Measurements from ENCODE around the gene MARK4.
"Not testable (repeated sequence)": the region's sequence is repeated elsewhere in the genome, so short reads cannot be mapped to it uniquely, and the experiment has no call there.

MARK4 gene

DNA sequence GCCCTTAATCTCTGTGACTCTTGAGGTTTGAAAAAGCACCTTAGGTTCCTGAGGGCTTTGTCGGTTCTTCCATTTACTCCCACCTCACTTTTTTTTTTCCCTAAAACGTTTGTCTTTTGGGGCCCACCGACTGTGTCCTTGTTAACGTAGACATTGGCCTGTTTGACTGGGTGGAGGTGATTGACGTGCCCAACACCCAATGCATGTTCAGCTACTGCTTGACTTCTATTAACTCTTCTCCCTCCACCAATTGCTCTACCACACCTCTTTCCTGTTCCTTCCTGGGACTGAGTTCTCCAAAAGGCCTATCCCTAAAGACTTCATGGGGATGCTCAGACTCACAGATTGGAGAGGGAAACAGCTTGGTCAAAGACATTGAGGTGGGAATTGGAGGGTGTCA lies 54.4 kb downstream of the MARK4 start:
- no peak for DNase-seq (ENCODE audit: low spot score)

DNA sequence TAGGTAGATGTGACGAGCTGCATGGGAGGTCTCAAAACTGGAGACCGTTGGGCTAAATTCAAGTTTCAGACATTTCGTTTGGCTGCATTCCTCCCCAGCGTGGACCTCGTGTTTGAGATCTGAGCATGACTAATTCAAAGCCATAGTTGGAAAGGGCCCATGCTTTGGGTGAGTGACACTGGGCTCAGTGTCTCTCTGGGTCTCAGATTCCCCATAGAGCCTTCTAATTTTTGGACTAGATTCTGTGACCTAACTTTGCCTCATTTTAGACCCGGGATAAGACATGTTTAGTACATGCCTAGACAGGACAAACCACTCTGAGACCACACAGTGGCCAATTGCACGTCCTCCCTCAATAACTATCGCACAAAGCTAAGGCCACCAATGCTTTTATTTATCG lies 55.0 kb downstream of the MARK4 start:
- no peak for DNase-seq (ENCODE audit: low spot score)

DNA sequence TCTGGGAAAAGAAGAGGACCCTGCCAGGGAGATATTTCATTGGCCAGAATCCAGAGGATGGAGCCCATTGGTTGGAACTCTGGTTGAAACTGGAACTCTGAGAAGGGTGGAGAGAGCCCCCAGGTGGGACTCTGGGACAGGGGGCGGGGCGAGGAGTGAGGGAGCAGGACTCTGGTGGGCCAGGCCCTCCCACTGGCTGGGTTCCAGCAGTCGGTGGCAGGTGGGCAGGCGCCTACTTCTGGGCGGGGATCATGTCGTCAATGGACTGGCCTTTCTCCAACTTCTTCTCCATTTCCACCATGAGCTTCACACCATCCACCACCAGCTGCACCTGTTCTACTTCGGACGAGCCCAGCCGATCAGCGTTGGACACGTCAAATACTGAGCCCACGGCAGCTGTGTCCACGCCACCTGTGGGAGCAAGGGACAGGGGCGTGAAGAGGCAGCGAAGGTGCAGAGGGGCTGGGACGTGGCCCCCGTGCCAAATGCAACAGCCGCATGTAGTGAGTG lies 55.5 kb downstream of the MARK4 start:
- DNase-seq (ENCODE audit: low spot score): no peak

DNA sequence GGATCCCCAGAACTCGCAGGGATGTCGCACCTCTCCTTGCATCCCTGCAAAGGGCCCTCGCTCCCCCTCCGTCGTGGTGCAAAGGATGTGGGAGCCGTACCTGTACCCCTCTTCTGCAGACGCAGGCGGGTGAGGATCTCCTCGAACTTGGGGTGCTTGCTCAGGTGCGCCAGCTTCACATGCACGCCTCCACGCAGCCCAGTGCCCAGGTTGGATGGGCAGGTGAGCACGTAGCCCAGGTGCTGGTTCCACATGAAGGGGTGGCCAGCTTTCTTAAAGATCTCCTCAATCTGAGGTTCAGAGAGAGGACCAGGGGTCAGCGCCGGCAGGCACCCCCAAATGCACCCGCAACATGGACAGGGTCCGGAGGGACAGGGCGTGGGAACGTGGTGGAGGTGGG lies 56.3 kb downstream of the MARK4 start:
- DNase-seq (ENCODE audit: low spot score): no peak

DNA sequence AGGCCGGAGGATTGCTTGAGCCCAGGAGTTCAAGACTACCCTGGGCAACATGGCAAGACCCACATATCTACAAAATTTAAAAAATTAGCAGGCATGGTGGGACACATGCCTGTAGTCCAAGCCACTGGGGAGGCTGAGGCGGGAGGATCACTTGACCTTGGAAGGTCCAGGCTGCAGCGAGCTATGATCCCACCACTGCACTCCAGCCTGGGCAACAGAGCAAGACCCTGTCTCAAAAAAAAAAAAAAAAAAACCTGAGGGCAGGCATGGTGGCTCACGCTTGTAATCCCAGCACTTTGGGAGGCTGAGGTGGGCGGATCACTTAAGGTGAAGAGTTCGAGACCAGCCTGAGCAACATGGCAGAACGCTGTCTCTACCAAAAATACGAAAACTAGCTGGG lies 58.3 kb downstream of the MARK4 start:
- not testable (repeated sequence) for DNase-seq (ENCODE audit: low spot score)

DNA sequence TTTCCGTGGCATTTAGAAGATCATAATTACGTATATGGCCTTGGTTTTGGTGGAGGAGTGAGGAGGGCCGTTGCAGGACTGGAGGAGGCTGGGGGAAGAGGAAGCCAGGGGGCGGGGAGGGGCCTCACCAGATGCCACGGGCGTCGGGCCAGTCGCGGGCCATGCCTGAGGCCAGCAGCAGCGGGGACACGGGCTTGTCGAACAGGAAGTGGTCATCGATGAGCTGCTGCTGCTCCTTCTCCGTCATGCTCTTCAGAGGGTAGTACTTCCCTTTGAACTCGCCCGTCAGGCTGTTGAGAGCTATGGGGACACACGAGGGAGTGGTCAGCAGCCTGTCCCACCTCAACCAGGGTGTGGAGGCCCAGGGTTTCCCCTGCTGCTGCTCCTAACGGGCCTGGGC lies 60.5 kb downstream of the MARK4 start:
- no peak for DNase-seq (ENCODE audit: low spot score)

DNA sequence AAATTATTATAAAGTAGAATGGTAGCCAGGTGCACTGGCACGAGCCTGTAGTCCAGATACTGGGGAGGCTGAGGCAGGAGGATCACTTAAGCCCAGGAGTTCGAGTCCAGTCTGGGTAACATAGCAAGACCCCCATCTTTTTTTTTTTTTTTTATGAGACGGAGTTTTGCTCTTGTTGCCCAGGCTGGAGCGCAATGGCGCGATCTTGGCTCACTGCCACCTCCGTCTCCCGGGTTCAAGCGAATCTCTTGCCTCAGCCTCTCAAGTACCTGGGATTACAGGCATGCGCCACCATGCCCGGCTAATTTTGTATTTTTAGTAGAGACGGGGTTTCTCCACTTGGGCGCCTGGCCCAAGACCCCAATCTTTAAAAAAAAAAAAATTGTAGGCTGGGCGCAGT lies 61.2 kb downstream of the MARK4 start:
- not testable (repeated sequence) for DNase-seq (ENCODE audit: low spot score)

DNA sequence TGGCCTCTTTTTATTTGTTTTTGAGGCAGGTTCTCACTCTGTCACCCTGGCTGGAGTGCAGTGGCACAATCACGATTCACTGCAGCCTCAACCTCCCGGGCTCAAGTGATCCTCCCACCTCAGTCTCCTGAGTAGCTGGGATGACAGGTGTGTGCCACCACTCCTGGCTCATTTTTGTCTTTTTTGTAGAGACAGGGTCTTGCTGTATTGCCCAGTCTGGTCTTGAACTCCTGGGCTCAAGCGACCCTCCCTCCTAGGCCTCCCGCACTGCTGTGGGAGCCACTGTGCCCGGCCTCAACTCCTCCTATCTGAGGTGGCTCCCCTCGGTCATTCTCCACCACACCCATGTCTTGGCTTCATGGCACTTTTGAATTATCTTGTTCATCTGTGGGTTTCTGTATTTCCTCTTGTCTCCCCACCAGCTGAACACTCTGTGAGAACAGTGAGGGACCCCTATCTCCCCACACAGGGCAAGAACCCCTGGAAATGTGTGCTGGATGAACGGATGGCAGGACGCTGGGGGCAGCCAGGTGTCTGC lies 63.7 kb downstream of the MARK4 start:
- DNase-seq (ENCODE audit: low spot score): no peak

DNA sequence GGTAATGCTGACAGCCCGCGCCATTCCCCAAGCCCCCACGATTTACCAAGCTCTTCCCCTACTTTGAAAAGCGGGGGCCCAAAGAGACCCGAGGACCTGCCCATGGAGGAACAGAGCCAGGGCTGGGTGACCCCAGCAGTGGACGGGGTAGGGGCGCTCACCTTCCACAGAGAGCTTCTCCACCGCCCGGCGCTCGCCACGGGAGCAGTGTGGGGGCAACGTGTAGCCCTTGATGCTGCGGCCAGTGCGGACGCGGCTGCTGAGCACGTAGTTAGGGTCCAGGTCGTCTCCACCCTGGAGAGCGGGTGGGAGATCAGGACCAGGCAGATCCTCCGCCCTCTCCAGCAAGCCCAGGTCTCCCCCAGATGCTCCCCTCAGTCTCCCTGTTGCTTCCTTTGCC lies 64.2 kb downstream of the MARK4 start:
- DNase-seq (ENCODE audit: low spot score): no peak

DNA sequence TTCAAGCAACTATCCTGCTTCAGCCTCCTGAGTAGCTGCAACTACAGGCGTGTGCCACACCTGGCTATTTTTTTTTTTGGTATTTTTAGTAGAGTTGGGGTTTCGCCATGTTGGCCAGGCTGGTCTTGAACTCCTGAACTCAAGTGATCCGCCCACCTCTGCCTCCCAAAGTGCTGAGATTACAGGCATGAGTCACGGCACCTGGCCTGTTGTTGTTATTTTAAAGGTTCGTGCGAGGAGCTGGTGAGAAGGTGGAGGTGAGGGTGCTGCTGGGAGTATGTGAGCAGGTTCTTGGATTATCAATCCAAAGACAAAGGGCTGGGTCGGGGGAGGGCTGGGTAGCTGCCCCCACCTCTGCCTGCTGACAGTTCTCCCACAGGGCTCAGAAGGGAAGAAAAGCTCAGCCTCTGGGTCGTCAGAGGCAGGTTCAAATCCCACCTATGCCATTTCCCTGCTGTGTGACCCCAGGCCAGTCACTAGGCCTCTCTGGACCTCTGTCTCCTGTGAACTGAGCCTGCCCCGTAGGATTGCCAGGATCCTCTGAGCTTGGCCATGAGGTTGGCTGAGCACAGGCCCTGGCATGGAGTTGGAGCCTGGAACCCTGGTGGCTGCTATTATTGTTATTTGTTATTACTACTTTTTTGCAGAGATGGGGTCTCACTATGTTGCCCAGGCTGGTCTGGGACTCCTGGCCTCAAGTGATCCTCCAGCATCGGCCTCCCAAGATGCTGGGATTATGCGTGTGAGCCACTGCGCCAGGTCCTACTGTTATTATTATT lies 70.1 kb downstream of the MARK4 start:
- no peak for DNase-seq (ENCODE audit: low spot score)

DNA sequence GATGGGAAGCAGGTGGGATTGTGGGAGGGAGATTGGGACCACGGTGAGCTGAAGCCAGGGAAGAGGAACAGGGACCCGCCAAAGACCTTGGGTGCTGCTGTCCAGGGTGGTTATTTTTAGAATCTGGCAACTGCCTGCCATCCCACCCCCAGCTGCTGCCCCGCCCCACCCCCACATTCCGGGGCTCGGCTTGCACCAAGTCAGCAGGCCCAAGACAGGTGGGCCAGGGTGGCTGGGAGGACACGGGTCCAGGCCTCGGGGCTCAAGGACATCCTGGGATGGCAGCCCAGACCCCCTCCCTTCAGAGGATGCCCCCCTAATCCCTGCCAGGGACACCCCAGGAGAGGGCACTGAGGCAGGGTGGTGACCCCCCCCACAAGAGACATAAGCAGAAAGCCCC lies 70.8 kb downstream of the MARK4 start:
- DNase-seq (ENCODE audit: low spot score): no peak

DNA sequence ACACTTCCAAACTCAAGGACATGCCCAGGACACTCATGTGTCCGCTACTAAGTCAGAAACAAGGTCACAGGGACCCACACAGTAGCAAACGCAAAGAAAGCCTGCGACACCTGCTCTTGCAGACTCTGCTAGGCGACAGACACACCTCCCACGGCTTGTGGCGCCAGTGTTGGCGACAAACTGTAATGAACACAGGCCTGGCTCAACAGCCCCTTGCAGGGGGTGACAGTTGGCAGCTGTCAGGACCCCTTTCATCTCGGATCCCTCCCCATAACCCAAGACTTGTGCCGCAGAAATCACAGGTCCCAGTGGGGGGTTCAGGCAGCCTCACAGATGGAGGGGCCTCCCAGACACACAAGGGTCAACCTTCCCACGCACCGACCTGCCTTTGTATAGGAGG lies 71.2 kb downstream of the MARK4 start:
- no peak for DNase-seq (ENCODE audit: low spot score)

DNA sequence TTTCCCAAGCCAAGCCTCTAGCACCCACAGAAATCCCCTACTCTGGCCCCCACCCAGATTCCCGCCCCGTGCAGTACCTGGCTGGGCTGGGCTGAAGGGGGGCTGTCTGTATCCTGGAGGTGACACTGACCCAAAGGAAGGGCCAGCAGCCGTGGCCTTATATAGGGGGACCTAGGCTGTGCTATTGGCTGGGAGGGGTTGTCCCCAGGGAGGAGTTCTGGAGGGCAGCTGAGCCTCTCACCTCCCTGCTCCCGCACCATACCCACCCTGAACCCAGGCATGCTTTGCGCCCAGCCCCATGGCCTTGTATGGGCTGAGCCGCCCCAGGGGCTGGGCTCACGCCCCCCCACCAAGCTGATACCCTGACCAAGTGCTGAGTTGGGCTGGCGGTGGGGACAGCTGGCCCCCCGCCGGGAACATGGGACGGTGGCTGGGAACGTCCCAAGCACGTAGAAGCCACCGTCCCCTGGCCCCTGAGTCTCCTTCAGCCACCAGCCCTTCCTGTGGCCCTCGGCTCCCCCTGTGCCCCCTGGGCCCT lies 71.7 kb downstream of the MARK4 start, which contains the start of gene CKM:
Gene CKM (minus strand): TSS at position 132 of the 538 bp plus-strand sequence. CDS start 3,162 bp downstream, outside the sequence.
- DNase-seq (ENCODE audit: low spot score): no peak

DNA sequence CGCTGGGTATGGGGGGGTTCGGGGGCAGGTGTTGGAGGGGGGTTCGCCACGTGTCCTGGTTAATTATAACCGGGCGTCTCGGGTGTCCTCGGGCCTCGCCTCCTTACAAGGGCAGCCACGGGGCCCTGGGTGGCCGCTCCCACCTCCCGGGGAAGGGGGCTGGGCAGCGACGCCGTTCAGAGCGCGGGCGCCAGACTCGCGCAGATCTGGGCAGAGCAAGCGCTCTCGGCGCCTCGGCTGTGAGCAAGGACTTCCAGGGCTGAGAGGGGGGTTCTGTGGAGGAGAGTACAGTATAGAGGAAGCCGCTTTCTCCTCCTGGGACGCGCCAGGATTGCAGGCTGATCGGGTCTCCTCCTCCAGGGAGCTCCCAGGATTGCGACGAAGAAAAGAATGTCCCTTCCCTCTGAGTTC lies 72.6 kb downstream of the MARK4 start:
- DNase-seq (ENCODE audit: low spot score): no peak

DNA sequence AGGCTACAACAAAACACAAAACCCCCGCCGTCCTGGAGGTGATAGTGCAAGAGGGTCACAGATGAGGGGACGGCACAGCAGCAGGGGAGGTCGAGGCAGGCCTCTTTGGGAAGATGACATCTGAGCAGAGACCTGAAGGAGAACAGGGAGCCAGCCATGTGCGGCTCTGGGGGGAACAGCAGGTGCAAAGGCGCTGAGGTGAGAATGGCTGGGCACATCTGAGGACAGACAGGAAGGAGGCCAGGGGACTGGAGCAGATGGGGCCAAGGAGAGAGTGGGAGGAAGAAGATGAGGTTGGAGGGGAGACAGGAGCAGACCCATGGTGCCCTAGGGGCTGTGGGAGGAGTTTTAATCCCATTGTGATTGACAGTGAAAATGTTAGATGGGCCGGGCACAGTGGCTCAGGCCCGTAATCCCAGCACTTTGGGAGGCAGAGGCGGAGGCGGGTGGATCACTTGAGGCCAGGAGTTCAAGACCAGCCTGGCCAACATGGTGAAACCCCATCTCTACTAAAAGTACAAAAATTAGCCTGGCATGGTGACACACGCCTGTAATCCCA lies 73.4 kb downstream of the MARK4 start:
- no peak for DNase-seq (ENCODE audit: low spot score)

DNA sequence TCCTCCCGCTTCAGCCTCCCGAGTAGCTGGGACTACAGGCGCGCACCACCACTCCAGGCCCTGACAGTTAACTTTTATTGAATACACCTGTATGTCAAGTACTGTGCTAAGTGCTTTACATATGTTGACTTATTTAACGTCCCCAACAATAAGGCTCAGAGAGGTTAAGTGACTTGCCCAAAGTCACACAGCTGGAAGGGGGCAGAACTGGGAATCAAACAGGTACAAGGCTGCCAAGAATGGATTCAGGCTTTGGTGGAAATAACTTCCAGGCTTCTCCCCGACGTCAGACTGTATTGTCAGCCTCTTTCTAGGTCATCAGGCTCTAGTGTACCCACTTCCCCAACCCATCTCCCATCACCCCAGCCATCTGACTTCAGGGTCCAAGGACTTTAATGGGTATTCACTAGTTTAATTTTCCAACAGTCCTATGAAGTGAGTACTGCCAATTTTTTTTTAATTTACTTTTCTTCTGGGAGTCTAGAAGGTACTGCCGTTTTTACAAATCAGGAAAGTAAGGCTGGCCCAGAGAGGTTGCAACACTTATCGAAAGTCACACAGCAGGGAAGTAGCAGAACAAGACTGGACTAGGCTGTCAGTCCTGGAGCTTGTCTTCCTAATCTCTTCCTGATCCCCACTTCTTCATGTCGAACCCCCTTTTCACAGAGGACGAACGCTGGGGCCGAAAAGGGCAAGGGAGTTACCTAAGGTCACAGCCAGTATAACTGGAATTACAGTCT lies 76.5 kb downstream of the MARK4 start:
- no peak for DNase-seq (ENCODE audit: low spot score)

DNA sequence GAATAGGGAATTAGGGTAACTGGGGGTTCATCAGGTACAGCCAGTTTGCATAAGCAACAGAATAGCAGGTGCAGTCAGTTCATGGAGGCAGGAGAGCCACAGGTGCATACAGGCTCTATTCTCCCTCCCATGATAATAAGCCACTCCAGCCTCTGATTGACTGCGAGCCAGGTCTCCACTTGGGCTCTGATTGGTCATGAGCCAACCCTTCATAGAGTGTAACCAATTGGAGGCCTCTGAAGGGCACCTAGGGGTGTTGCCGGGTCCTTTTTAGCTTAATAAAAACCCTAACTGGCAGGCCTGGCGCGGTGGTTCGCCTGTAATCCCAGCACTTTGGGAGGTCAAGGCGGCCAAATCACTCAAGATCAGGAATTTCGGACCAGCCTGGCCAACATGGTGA lies 80.3 kb downstream of the MARK4 start:
- no peak for DNase-seq (ENCODE audit: low spot score)

DNA sequence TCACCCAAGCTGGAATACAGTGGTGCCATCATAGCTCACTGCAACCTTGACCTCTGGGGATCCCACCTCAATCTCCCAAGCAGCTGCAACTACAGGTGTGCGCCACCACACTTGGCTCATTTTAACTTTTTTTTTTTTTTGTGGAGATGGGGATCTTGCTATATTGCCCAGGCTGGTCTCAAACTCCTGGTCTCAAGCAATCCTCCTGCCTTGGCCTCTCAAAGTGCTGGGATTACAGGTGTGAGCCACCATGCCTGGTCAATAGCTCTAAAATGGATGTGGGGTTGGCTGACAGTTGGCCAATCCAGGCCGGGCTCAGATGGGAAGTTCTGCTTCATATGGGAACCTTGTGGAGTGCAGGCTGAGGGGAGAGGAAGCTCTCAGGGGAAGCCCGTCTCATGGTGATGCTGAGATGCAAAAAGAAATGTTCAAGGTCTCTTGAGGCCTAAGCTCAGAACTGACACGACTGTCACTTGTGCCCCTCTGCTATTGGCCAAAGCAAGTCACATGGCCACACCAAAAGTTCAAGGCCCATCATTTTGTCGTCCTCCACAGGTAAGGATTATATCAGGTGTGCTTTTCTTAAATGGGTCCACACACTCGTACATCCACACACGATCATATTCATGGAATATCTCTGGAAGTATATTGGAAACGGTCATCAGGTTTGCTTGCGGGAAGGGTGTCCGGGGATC lies 82.7 kb downstream of the MARK4 start:
- DNase-seq (ENCODE audit: low spot score): no peak

DNA sequence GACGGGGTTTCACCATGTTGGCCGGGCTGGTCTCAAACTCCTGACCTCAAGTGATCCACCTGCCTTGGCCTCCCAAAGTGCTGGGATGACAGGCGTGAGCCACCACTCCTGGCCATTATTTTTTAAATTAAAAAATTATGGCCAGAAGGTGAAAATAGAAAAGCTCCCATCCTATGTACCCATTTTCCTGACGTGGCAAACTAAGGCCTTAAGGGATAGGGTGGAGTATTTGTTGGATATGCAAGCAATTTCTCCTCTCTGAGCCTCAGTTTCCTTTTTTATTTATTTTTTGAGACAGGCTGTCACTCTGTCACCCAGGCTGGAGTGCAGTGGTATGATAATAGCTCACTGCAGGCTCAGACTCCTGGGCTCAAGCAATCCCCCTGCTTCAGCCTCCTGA lies 83.8 kb downstream of the MARK4 start:
- not testable (repeated sequence) for DNase-seq (ENCODE audit: low spot score)

DNA sequence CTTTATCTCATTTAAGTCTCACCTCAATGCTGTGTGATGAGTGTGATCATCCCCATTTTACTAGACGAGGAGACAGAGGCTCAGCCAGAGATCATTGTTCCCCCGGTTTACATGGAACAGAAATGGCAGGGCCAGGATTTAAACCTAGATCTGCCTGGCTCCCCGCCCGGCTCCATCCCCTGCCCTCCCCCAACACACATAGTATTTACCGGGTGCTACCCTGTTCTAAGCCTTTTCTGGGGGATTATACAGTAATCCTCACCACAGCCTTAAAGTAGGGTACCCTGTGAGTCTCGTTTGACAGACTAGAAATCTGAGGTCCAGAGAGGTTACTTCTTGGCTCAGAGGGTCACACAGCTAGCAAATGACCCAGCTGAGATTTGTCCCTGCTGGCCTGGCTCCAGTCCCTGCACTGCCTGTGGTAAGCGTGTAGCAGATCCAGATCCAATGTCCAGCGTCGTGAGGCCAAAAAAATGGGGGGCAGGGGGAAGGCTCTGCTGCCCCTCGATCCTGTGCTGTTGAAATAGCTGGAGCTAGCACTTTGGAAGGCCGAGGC lies 85.7 kb downstream of the MARK4 start:
- DNase-seq (ENCODE audit: low spot score): no peak

DNA sequence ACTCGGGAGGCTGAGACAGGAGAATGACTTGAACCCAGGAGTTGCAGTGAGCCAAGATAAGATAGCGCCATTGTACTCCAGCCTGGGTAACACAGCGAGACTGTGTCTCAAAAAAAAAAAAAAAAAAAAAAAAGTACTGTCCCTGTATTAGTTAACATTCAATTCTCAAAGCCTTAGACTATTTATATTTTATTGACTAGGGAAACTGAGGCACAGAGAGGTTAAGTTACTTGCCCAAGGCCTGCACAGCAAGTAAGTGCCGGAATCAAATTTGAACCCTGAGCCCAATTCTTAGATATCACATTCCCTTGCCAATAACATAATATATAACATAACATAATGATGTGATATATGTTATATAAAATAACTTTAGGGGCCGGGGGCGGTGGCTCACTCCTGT lies 88.6 kb downstream of the MARK4 start:
- DNase-seq (ENCODE audit: low spot score): no peak

All from CD4-positive, alpha-beta T cell treated with Interleukin-6 at 100 ng/mL for 8 hours (primary cell).